Mucosa of descending colon (tissue), 3 donors: ENCODE measurements around the gene RHBDL3. TPM values are rescaled to one million over a fixed set of nuclear protein-coding genes. Genes with fewer than 3 reads are reported as not detected.
"Not testable (repeated sequence)": the region's sequence is repeated elsewhere in the genome, so short reads cannot be mapped to it uniquely, and the experiment has no call there.

ENCODE experiments used
- ATAC-seq: fragments of 200-7000 bp; cut with Tn5 transposase; one replicate; pipeline ENCODE4 v1.9.1; 2020; ENCODE audit warnings: mild to moderate bottlenecking, moderate library complexity
- DNase-seq, 3 donors: peaks; one replicate each; pipeline ENCODE4 v3.0.0-alpha.2; 2020
- H3K36me3 ChIP-seq: fragments of 200-600 bp; one replicate; pipeline ENCODE4 v1.8.0; 2021; ENCODE audit warnings: low read depth, mild to moderate bottlenecking
- H3K4me1 ChIP-seq: fragments of 200-600 bp; one replicate; pipeline ENCODE4 v1.8.0; 2021; ENCODE audit warnings: low read depth, mild to moderate bottlenecking
- H3K4me3 ChIP-seq: fragments of 200-600 bp; one replicate; pipeline ENCODE4 v1.8.0; 2021; ENCODE audit warnings: mild to moderate bottlenecking
- H3K9me3 ChIP-seq: fragments of 200-600 bp; one replicate; pipeline ENCODE4 v1.8.0; 2021; ENCODE audit warnings: mild to moderate bottlenecking
- CTCF ChIP-seq: fragments of 200-600 bp; IDR thresholded peaks from one replicate; pipeline ENCODE4 v1.8.0; 2022; ENCODE audit warnings: antibody characterized with exemption, mild to moderate bottlenecking
- intact Hi-C, 2 donors: fragments of 100-400 bp; cut with DNase I in 1 of 2; cut with micrococcal nuclease in 1 of 2; formaldehyde crosslinking; loops; one replicate each; pipeline versions ENCODE4 v1.11.0 to v1.11.1; 2022; cut with DNase I, micrococcal nuclease
- total RNA-seq, 3 donors: library from RNA; stranded (reverse); fragmentation: NEBNext Ultra II Directional in 2 of 3; extraction: Animal tissue kit (Norgen Biotek cat#: 25700) in 2 of 3; gene quantifications; one replicate each; pipeline versions ENCODE4 v1.2.1 to v1.2.4, GENCODE V29; 2021 to 2023
- donor health status: DM: no; HTN: no; CAD: no; lungs with moderate emphysema.
- donor health status: DM: no; HTN: no; CAD: no.
- donor health status: DM: no; HTN: yes; CAD: no.

The RHBDL3 gene
- total RNA-seq, 3 donors from 2014 or later, result 0.52 to 2.3 (median 1.3) TPM

GRCh38 chr17:32261417-32261736 lies 4.3 kb upstream of the RHBDL3 start:
- H3K36me3 ChIP-seq, result no peaks in the 10 kb centered on the region
- DNase-seq (no peak), ATAC-seq (no peak)
- peaks cover 12% of the 10 kb centered on the region for H3K4me1 ChIP-seq
- no peak for TF ChIP-seq CTCF
- H3K9me3 ChIP-seq, result no peaks in the 10 kb centered on the region
- intact Hi-C loops, result no loop called here
- H3K4me3 ChIP-seq, result no peak overlapping the region

GRCh38 chr17:32261936-32262510 lies 3.6 kb upstream of the RHBDL3 start:
- Histone ChIP-seq H3K4me1 (peaks cover 19% of the 10 kb centered on the region), H3K9me3 (no peaks in the 10 kb centered on the region), H3K4me3 (no peak overlapping the region), H3K36me3 (no peaks in the 10 kb centered on the region)
- DNase-seq (no peak), ATAC-seq (no peak)
- intact Hi-C loops, result no loop called here
- TF ChIP-seq CTCF, result no peak

- ATAC-seq, intact Hi-C loops: not testable (repeated sequence)
Observed at GRCh38 chr17:32263515-32263914, 2.1 kb upstream of the RHBDL3 start.

GRCh38 chr17:32264140-32264799 lies 1.4 kb upstream of the RHBDL3 start:
- ATAC-seq, result no peak
- peaks cover 21% of the 10 kb centered on the region for H3K4me1 ChIP-seq
- no peaks in the 10 kb centered on the region for H3K36me3 ChIP-seq
- no peak for DNase-seq
- no peaks in the 10 kb centered on the region for H3K9me3 ChIP-seq
- TF ChIP-seq CTCF, result no peak
- intact Hi-C loops, result no loop called here
- no peak overlapping the region for H3K4me3 ChIP-seq

More at GRCh38 chr17:32263515-32263914, 2.1 kb upstream of the RHBDL3 start:
- H3K36me3 ChIP-seq, H3K4me3 ChIP-seq, DNase-seq, H3K9me3 ChIP-seq: not testable (repeated sequence)
- peaks cover 21% of the 10 kb centered on the region for H3K4me1 ChIP-seq

GRCh38 chr17:32264823-32265191 lies 825 bp upstream of the RHBDL3 start:
- Histone ChIP-seq H3K4me1 (peaks cover 21% of the 10 kb centered on the region), H3K9me3 (no peaks in the 10 kb centered on the region), H3K4me3 (no peak overlapping the region), H3K36me3 (no peaks in the 10 kb centered on the region)
- no peak for DNase-seq
- no peak for ATAC-seq
- TF ChIP-seq CTCF, result no peak
- intact Hi-C loops, result loop anchor here in 1 of 2 donors (5.0 kb wide), 1 partner anchor 57 kb away; no protein-coding TSS in a partner anchor

GRCh38 chr17:32266051-32266388 lies 388 bp downstream of the RHBDL3 start:
- Histone ChIP-seq H3K4me1 (peaks cover 21% of the 10 kb centered on the region), H3K36me3 (no peaks in the 10 kb centered on the region), H3K4me3 (no peak overlapping the region), H3K9me3 (no peaks in the 10 kb centered on the region)
- intact Hi-C loops, result loop anchor here in 1 of 2 donors (5.0 kb wide), 1 partner anchor 56 kb away; no protein-coding TSS in a partner anchor
- no peak for TF ChIP-seq CTCF
- DNase-seq, result no peak
- ATAC-seq, result no peak
